Measurements from ENCODE around the gene SEC61G. TPM values are rescaled to one million over a fixed set of nuclear protein-coding genes. Genes with fewer than 3 reads are reported as not detected.

Gene SEC61G
- total RNA-seq, 1 donor from 2014 or later: 489 TPM

- Histone ChIP-seq H3K27me3 (ENCODE audit: control insufficient read depth, insufficient read depth, low read length) (no peaks in the 10 kb centered on the region), H3K36me3 (ENCODE audit: control insufficient read depth, insufficient read depth, low read length) (no peaks in the 10 kb centered on the region), H3K4me3 (ENCODE audit: low read depth, low read length) (no peak overlapping the region)
- FAIRE-seq (no peak), DNase-seq (ENCODE audit: low read depth) (no peak)
- TF ChIP-seq CTCF (IDR thresholded peaks at IDR 0.05; ENCODE audit: insufficient read depth, low read length, severe bottlenecking): no peak
Observed at GRCh38 chr7:54782829-54783228, 23.8 kb upstream of the SEC61G start.

GRCh38 chr7:54782314-54782713, 23.3 kb upstream of the SEC61G start:
- no peak overlapping the region for H3K4me3 ChIP-seq (ENCODE audit: low read depth, low read length)
- TF ChIP-seq CTCF (IDR thresholded peaks at IDR 0.05; ENCODE audit: insufficient read depth, low read length, severe bottlenecking): no peak
- H3K36me3 ChIP-seq (ENCODE audit: control insufficient read depth, insufficient read depth, low read length): no peaks in the 10 kb centered on the region
- H3K27me3 ChIP-seq (ENCODE audit: control insufficient read depth, insufficient read depth, low read length): no peaks in the 10 kb centered on the region
- no peak for FAIRE-seq
- no peak for DNase-seq (ENCODE audit: low read depth)

- DNase-seq (ENCODE audit: low read depth): no peak
- Histone ChIP-seq H3K36me3 (ENCODE audit: control insufficient read depth, insufficient read depth, low read length) (no peaks in the 10 kb centered on the region), H3K27me3 (ENCODE audit: control insufficient read depth, insufficient read depth, low read length) (no peaks in the 10 kb centered on the region), H3K4me3 (ENCODE audit: low read depth, low read length) (no peak overlapping the region)
- no peak for FAIRE-seq
- no peak for TF ChIP-seq CTCF (IDR thresholded peaks at IDR 0.05; ENCODE audit: insufficient read depth, low read length, severe bottlenecking)
Observed at GRCh38 chr7:54781134-54781920, 22.3 kb upstream of the SEC61G start.

- no peak overlapping the region for H3K4me3 ChIP-seq (ENCODE audit: low read depth, low read length)
- DNase-seq (ENCODE audit: low read depth) (no peak), FAIRE-seq (no peak)
- TF ChIP-seq CTCF (IDR thresholded peaks at IDR 0.05; ENCODE audit: insufficient read depth, low read length, severe bottlenecking): no peak
- H3K36me3 ChIP-seq (ENCODE audit: control insufficient read depth, insufficient read depth, low read length): no peaks in the 10 kb centered on the region
- no peaks in the 10 kb centered on the region for H3K27me3 ChIP-seq (ENCODE audit: control insufficient read depth, insufficient read depth, low read length)
Observed at GRCh38 chr7:54780490-54780889, 21.5 kb upstream of the SEC61G start.

GRCh38 chr7:54778696-54779540, 19.9 kb upstream of the SEC61G start:
- TF ChIP-seq CTCF (IDR thresholded peaks at IDR 0.05; ENCODE audit: insufficient read depth, low read length, severe bottlenecking): no peak
- no peak overlapping the region for H3K4me3 ChIP-seq (ENCODE audit: low read depth, low read length)
- H3K36me3 ChIP-seq (ENCODE audit: control insufficient read depth, insufficient read depth, low read length): no peaks in the 10 kb centered on the region
- no peaks in the 10 kb centered on the region for H3K27me3 ChIP-seq (ENCODE audit: control insufficient read depth, insufficient read depth, low read length)
- DNase-seq (ENCODE audit: low read depth) (peak; percentile 47), FAIRE-seq (no peak)
